GM21390 (cell line): ENCODE measurements around the gene KIF11.
"Not testable (repeated sequence)": the region's sequence is repeated elsewhere in the genome, so short reads cannot be mapped to it uniquely, and the experiment has no call there.

Experiments used
- ATAC-seq: cut with Tn5 transposase; IDR thresholded peaks from one replicate; pipeline ENCODE4 v1.9.1; 2021; ENCODE audit not compliant: unreplicated experiment

The KIF11 gene

DNA sequence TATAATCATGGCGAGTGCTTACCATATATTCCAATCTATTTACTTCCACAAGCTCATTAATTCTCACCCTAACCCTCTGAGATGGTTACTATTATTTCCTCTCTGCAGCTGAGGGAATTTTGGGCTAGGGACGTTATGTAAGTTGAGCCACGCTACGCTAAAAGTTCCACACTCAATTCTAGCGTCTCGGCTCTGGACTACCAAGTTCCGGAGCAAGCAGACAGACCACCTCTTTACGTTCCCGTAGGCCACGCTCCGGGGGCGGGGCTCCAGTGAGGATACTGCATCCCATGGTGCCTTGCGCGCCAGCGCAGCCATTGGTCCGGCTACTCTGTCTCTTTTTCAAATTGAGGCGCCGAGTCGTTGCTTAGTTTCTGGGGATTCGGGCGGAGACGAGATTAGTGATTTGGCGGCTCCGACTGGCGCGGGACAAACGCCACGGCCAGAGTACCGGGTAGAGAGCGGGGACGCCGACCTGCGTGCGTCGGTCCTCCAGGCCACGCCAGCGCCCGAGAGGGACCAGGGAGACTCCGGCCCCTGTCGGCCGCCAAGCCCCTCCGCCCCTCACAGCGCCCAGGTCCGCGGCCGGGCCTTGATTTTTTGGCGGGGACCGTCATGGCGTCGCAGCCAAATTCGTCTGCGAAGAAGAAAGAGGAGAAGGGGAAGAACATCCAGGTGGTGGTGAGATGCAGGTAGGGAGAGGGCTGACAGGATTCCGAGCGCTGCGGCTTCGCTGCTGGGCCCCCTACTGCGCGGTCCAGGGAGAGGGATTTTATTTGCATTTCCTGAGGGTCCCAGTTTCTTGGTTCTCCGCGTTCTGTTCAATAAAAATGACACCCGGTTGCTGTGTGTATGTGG lies at the start of gene KIF11:
TSS of gene KIF11 (plus strand) at position 370 of the 858 bp plus-strand sequence. CDS start at position 616, 246 bp downstream.
- ATAC-seq: peak; percentile 70

- no peak for ATAC-seq
These were observed 48.6 kb upstream of the KIF11 start for GRCh38 chr10:92544296-92544695.

- no peak for ATAC-seq
These were observed 47.4 kb upstream of the KIF11 start for GRCh38 chr10:92545556-92545955.

DNA sequence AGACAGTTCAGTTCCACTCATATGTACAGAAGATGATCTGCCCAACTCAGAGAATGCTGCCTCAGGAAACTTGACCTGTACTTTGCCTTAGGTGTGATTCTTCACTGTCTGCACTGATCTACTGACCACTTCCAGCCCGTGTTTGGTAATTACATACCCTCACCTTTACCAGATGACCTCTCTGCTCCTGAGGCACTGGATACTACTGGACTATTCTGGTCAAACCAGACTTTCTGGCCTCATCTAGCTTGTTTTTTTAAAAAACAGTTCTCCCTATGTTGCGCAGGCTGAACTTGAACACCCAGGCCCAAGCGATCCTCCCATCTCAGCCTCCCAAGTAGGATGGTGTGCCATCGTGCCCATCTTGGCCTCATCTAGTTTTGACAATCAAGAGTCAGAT lies 45.3 kb upstream of the KIF11 start:
- no peak for ATAC-seq

GRCh38 chr10:92550924-92551323 lies 42.0 kb upstream of the KIF11 start:
- ATAC-seq: no peak

- ATAC-seq: no peak
These were observed 40.6 kb upstream of the KIF11 start for GRCh38 chr10:92552310-92552709.

DNA sequence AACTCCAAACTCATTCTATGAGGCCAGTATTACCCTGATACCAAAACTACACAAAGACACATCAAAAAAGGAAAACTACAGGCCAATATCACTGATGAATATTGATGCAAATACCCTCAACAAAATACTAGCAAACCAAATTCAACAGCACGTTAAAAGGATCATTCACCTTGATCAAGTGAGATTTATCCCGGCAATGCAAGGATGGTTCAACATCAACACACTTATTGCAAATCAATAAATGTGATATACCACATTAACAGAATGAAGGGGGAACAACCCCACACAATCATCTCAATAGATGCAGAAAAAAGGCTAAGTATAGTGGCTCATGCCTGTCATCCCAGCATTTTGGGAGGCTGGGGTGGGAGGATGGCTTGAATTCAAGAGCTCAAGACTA lies 39.0 kb upstream of the KIF11 start:
- no peak for ATAC-seq

- no peak for ATAC-seq
These were observed 33.9 kb upstream of the KIF11 start for GRCh38 chr10:92559046-92559445.

DNA sequence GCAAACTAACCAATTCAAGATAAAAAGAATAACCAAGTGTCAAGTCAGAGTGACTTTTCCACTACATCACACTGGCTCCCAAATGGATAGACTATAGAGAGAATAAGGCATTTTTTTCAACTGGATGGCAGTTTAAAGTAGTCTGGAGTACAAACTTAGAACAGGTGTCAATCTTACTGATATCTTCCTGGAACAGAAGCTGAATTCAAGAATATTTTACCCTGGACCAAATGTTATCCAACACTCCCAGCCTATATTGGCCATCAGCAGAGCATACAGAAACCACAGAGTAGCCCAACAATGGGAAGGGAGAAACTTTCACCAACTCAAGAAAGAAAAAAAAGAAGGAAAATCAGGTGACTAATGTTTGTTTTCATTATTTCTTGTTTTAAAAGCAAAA lies 30.5 kb upstream of the KIF11 start:
- ATAC-seq: no peak

DNA sequence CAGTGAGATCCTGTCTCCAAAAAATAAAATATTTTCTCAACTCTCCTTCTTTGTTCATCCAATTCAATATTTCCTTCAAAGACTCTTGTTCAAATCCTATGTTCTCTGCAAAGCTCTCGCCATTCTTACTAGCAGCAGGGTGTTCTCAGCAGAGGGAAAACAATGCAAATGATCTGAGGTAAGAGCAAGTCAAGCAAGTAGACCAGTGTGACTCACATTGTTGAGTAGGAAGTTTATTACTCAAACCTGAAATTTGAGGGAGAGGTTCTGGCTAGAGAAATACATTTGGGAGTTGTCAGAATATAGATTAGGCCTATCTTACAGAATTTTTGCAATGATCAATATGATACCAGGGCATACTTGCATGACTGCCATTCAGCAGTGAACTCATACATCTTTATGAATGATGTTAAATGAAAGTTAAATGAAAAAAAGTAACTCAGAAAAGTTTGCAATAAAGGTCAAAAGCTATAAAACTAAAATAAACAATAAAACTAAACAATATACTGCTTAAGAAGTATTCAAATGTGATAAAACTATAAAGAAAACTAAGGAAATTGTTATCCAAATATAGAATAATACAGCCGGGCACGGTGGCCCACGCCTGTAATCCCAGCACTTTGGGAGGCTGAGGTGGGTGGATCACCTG lies 24.9 kb upstream of the KIF11 start:
- peak; percentile 55 for ATAC-seq

DNA sequence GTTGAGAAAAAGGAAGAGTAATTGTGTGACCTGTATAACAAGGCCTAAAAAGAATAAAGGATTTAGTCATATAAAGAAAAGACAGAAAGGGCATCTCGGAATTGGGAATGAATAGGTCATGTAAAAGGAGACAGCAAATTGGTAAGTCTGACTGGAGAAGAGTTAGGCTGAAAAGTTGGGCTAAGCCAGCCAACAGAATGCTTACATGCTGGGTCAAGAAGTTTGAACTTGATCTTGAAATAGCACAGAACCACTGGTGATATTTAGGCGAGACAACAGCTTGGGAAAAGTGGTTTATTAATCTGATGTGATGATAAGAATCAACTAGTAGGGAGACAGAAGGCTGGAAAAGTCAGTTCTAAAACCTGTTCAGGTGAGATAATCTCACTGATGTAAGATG lies 23.9 kb upstream of the KIF11 start:
- no peak for ATAC-seq

GRCh38 chr10:92569663-92570062 lies 23.3 kb upstream of the KIF11 start:
- not testable (repeated sequence) for ATAC-seq

DNA sequence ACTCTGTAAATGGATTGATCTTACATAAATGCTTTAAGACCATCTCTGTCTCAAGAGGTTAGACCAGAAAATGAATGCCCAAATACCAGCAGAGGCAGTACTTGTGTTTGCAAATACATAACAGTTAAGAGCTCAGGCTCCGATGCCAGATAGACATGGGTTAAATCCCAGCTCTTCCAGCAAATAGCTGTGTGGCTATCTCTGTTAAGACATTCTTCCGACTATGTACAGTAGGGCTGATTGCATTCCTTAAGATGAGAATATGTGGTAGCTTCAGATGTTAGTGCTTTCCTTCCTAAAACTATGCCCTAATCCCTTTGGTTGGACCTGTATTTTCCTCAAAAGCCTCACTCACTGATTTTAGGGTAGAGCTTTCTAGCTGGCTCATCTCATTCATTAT lies 21.3 kb upstream of the KIF11 start:
- ATAC-seq: no peak

- ATAC-seq: no peak
These were observed 20.4 kb upstream of the KIF11 start for GRCh38 chr10:92572362-92573090.

GRCh38 chr10:92573091-92573797 lies 19.7 kb upstream of the KIF11 start:
- ATAC-seq: peak; percentile 32

DNA sequence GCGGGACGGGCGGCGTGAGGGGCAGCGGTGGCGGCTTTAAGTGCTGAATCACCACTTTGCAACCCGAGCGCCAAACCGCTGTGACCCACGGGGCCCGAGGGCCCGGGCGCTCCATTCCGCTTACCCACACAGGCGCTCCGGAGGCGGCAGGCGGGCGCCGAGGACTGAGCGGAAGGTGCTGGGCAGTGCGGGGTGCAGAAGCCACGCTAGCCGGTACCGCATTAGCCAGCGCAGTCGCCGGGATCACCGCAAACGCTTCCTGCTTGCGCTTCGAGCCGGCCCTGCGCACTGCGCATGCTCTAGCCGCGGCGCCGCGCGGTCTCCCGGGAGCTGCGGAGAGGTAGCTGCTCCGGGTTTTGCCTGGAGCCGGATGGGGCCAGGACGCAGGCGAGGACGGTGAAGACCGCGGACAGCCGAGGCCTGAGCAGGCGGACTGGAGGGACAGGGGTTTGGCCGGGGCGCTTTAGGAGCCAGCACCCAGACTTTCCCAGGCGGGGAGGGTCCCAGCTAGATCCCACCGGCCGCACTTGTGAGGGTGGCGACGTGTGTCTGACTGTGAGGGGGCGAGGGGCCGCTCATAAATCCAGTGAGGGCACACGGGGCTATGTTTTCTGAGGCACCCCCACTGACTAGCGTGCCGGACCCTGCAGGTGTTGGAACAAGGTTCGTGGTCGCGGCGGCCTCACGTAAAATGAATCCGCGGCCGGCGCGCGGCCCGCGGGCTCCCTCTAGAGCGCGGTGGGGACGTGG lies 19.0 kb upstream of the KIF11 start, which contains the start of gene IDE:
TSS of gene IDE (minus strand) at position 296 of the 750 bp plus-strand sequence. CDS start at position 222, 74 bp downstream.
- peak; percentile 71 for ATAC-seq

GRCh38 chr10:92574548-92575261 lies 18.2 kb upstream of the KIF11 start:
- ATAC-seq: peak; percentile 2

DNA sequence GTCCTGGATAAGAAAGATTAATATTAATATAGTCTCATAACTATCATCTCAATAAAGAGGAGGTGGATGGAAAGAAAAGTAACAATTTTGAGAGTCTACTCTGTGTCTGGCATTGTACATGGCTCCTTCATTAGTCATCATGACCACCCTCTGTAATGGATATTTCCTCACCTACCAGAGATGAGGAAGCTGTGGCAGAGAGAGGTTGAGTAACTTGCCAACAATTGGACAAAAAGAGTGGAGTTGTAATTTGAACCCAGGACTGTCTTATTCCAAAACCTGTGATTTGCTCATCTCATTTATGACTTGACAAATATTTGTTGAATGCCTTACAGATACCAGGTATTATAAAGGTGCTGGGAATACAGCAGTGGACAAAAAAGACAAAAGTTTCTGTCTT lies 17.0 kb upstream of the KIF11 start:
- ATAC-seq: no peak

- ATAC-seq: not testable (repeated sequence)
These were observed 10.6 kb upstream of the KIF11 start for GRCh38 chr10:92582347-92582746.
